GM06990 (cell line): ENCODE data around the gene CFB.

Experiments used
- DNase-seq: peaks from one replicate; pipeline ENCODE4 v3.0.0-alpha.2; 2011; ENCODE audit not compliant: insufficient read length; ENCODE audit errors: extremely low read depth
- H3K27me3 ChIP-seq: replicated peaks from 2 replicates; pipeline ENCODE4 v1.6.0; 2011; ENCODE audit warnings: low read length; ENCODE audit not compliant: control insufficient read depth, insufficient read depth
- H3K36me3 ChIP-seq: 2 replicates; pipeline ENCODE4 v1.5.1; 2011; ENCODE audit warnings: low read length; ENCODE audit not compliant: control insufficient read depth, insufficient read depth
- H3K4me3 ChIP-seq: replicated peaks from 2 replicates; pipeline ENCODE4 v1.5.1; 2011; ENCODE audit warnings: low read depth, mild to moderate bottlenecking, control low read depth, low read length
- TF ChIP-seq, protein P1 (sequence below): IDR thresholded peaks from 2 replicates; pipeline ENCODE4 v1.5.1; 2011; ENCODE audit warnings: low read length, control low read depth, mild to moderate bottlenecking, inconsistent platforms; ENCODE audit not compliant: insufficient read depth, poor library complexity, severe bottlenecking

Gene CFB

DNA sequence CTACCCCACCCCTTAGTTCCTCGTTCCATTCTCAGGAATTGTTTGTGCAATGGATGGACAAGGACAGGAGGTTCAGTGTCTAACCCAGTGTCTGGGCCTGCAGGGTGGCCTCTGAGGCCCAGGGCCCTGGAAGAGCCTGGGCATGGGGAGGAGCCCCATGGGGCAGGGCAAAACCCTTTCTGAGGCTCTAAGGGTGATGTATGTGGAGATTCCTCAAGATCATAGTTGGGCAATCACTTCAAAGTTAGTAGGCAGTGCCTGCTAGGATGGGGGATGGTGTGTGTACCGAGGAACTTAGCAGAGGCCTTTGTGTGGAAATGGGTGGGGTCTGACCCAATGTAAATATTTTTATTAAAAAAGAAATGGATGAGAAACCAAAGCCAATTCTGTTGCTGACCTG, 25.1 kb upstream of the CFB start:
- H3K27me3 ChIP-seq = no peaks in the 10 kb centered on the region
- DNase-seq = no peak
- no peak overlapping the region for H3K4me3 ChIP-seq
- TF ChIP-seq, protein P1, sequence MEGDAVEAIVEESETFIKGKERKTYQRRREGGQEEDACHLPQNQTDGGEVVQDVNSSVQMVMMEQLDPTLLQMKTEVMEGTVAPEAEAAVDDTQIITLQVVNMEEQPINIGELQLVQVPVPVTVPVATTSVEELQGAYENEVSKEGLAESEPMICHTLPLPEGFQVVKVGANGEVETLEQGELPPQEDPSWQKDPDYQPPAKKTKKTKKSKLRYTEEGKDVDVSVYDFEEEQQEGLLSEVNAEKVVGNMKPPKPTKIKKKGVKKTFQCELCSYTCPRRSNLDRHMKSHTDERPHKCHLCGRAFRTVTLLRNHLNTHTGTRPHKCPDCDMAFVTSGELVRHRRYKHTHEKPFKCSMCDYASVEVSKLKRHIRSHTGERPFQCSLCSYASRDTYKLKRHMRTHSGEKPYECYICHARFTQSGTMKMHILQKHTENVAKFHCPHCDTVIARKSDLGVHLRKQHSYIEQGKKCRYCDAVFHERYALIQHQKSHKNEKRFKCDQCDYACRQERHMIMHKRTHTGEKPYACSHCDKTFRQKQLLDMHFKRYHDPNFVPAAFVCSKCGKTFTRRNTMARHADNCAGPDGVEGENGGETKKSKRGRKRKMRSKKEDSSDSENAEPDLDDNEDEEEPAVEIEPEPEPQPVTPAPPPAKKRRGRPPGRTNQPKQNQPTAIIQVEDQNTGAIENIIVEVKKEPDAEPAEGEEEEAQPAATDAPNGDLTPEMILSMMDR = no peak
- H3K36me3 ChIP-seq = no peaks in the 10 kb centered on the region

DNA sequence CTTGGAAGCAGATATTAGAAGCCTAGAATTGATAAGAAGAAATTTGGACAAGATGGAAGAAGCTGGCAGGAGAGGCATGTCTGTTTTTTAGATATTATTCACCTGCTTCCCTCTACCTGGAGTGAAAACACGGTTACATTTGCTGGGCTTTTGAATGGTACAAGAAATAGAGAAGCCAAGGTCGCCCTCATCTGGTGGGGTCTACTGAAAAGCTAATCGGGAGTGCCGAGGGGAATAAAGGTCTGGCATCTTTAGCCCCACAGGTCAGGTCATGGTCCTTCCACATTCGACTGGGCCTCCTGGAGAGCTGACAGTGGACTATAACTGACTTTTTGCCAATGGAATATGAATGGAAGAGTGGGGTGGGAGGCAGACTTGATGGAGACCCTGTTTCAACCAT, 23.0 kb upstream of the CFB start:
- Histone ChIP-seq H3K27me3 (no peaks in the 10 kb centered on the region; the same call in 1 of the 2 replicates), H3K4me3 (no peak overlapping the region), H3K36me3 (no peaks in the 10 kb centered on the region)
- TF ChIP-seq, protein P1 = peak; percentile 41
- no peak for DNase-seq

DNA sequence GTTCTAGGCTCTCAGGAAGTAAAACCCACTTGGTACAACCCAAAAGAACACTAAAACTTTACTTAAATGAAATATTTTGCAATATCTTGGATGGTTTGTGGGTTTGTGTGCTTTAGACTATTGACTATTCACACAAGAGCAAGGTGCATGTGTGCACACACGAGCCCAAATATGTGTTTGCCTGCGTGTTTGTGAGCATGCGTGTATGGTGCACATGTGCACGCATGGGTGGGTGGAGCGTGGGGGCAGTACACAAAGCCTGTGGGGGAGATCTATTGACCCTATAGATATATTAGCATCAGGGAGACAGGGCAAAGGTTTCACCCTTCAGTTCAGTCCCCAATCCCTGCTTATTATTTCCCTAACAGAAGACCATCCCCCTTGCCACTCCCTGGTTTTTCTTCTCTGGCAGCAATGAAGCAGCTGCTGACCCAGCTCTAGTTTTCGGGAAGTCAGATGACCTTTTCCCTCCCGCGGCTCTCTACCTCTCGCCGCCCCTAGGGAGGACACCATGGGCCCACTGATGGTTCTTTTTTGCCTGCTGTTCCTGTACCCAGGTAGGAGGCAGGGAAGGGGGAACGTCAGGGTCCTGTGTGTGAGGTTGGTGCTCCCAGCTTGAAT, 18.5 kb upstream of the CFB start, which contains the start of gene C2:
Gene C2 (plus strand): TSS at position 476 of the 621 bp plus-strand sequence. CDS start 36 bp downstream, at position 512.
- Histone ChIP-seq H3K36me3 (no peaks in the 10 kb centered on the region), H3K4me3 (no peak within 1 kb of the TSS), H3K27me3 (no peaks in the 10 kb centered on the region; the same call in 1 of the 2 replicates)
- DNase-seq = no peak
- TF ChIP-seq, protein P1 = no peak

DNA sequence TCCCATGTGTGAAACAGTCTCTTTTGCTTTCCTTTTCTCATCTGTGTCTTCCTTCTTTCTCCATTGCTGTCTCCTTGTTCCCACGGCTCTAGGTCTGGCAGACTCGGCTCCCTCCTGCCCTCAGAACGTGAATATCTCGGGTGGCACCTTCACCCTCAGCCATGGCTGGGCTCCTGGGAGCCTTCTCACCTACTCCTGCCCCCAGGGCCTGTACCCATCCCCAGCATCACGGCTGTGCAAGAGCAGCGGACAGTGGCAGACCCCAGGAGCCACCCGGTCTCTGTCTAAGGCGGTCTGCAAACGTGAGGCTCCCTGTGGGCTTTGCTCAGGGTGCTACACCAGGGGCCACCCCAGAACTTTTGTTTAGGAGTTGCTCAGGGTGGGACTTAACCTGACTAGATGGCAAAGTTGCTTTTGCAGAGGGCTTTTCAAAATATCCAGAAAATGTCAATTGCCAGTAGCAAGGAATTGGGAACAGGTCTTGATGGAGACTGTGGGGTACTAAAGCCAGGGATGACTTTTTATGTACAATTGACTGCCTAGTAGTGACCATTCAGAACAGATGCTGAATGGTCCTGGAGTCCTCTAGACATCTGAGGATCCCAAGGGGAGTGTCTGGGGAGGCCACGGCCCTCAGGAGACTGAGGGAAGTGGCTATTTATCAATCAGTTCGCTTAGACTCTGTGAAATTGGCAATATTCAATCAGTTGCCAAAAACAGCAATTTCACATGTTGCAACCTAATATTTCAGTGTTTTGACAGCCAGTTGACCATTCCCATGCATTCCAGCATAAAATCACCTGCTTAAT, 17.8 kb upstream of the CFB start:
- Histone ChIP-seq H3K4me3 (no peak overlapping the region), H3K27me3 (no peaks in the 10 kb centered on the region; the same call in 1 of the 2 replicates), H3K36me3 (no peaks in the 10 kb centered on the region)
- DNase-seq = no peak
- TF ChIP-seq, protein P1 = no peak

DNA sequence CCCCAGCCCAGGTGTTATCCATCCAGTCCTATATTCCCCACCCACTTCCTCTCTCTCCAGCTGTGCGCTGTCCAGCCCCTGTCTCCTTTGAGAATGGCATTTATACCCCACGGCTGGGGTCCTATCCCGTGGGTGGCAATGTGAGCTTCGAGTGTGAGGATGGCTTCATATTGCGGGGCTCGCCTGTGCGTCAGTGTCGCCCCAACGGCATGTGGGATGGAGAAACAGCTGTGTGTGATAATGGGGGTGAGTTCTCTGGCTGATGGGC, 17.3 kb upstream of the CFB start:
- TF ChIP-seq, protein P1 = no peak
- no peaks in the 10 kb centered on the region; the same call in 1 of the 2 replicates for H3K27me3 ChIP-seq
- no peaks in the 10 kb centered on the region for H3K36me3 ChIP-seq
- DNase-seq = no peak
- no peak overlapping the region for H3K4me3 ChIP-seq
